IMR-90 (cell line): ENCODE data around the gene PAPSS1. TPM values are rescaled to one million over a fixed set of nuclear protein-coding genes. Genes with fewer than 3 reads are reported as not detected.

Experiments used
- ATAC-seq: fragments of 200-7000 bp; cut with Tn5 transposase; 2 replicates; pipeline ENCODE4 v1.9.1; 2020; ENCODE audit warnings: low read depth, mild to moderate bottlenecking, moderate library complexity
- BruUV-seq: library from RNA; stranded (reverse); fragments of 400-500 nt; replicated peaks from 2 replicates; lab custom pipeline; 2021; lab: Mats Ljungman, UMichigan
- CTCF ChIA-PET: fragments of 300-600 bp; formaldehyde crosslinking; extraction: SDS; loops from one replicate; lab custom pipeline; 2021; ENCODE audit warnings: antibody characterized with exemption; lab: Yijun Ruan, JAX
- POLR2A ChIA-PET: fragments of 300-600 bp; sonication (Branson Sonifier 250); formaldehyde crosslinking; loops from one replicate; lab custom pipeline; 2022; ENCODE audit warnings: antibody characterized with exemption; ENCODE audit not compliant: unreplicated experiment; lab: Charles Lee
- DNase-seq: peaks from one replicate; pipeline ENCODE4 v3.0.0; 2013
- H2AFZ ChIP-seq: replicated peaks from 2 replicates; pipeline ENCODE3; 2013; ENCODE audit warnings: low read length, mild to moderate bottlenecking; ENCODE audit not compliant: poor library complexity
- H2AK5ac ChIP-seq: 2 replicates; pipeline ENCODE4 v1.6.1; 2013; ENCODE audit warnings: low read depth, low read length, inconsistent platforms
- H2AK9ac ChIP-seq: replicated peaks from 2 replicates; pipeline ENCODE3; 2013; ENCODE audit warnings: mild to moderate bottlenecking, low read depth, low read length, moderate library complexity; ENCODE audit not compliant: poor library complexity
- H2BK120ac ChIP-seq: 2 replicates; pipeline ENCODE4 v1.6.1; 2013; ENCODE audit warnings: low read depth, low read length, inconsistent platforms
- H2BK15ac ChIP-seq: 3 replicates; pipeline ENCODE4 v1.6.1; 2013; ENCODE audit warnings: low read depth, low read length, inconsistent platforms
- H2BK20ac ChIP-seq: 2 replicates; pipeline ENCODE4 v1.6.1; 2013; ENCODE audit warnings: low read depth, mild to moderate bottlenecking, inconsistent platforms, low read length, moderate library complexity
- H2BK5ac ChIP-seq: 2 replicates; pipeline ENCODE4 v1.6.1; 2013; ENCODE audit warnings: mild to moderate bottlenecking, low read depth, low read length, inconsistent platforms; ENCODE audit not compliant: poor library complexity, severe bottlenecking
- H3K14ac ChIP-seq: replicated peaks from 2 replicates; pipeline ENCODE4 v1.6.1; 2013; ENCODE audit warnings: low read depth, low read length, inconsistent platforms
- H3K18ac ChIP-seq: 2 replicates; pipeline ENCODE4 v1.6.1; 2013; ENCODE audit warnings: low read depth, low read length, control low read depth
- H3K23ac ChIP-seq: 2 replicates; pipeline ENCODE4 v1.6.1; 2013; ENCODE audit warnings: low read depth, low read length, inconsistent platforms
- H3K27ac ChIP-seq: 2 replicates; pipeline ENCODE4 v1.5.1; 2013; ENCODE audit warnings: mild to moderate bottlenecking, control low read depth, low read length; ENCODE audit not compliant: insufficient read depth
- H3K27me3 ChIP-seq: 2 replicates; pipeline ENCODE4 v1.6.1; 2013; ENCODE audit warnings: low read length; ENCODE audit not compliant: control insufficient read depth, insufficient read depth
- H3K36me3 ChIP-seq: 2 replicates; pipeline ENCODE4 v1.6.1; 2013; ENCODE audit warnings: low read length, mixed read lengths; ENCODE audit not compliant: control insufficient read depth, insufficient read depth
- H3K4ac ChIP-seq: 2 replicates; pipeline ENCODE4 v1.6.1; 2013; ENCODE audit warnings: low read depth, low read length, inconsistent platforms
- H3K4me1 ChIP-seq: 2 replicates; pipeline ENCODE4 v1.6.1; 2013; ENCODE audit warnings: low read length, mixed read lengths; ENCODE audit not compliant: control insufficient read depth, insufficient read depth
- H3K4me2 ChIP-seq: 2 replicates; pipeline ENCODE4 v1.6.1; 2013; ENCODE audit warnings: low read depth, mild to moderate bottlenecking, control low read depth, low read length, moderate library complexity
- H3K4me3 ChIP-seq: 2 replicates; pipeline ENCODE4 v1.5.1; 2013; ENCODE audit warnings: low read depth, mild to moderate bottlenecking, control low read depth, low read length, moderate library complexity; ENCODE audit not compliant: insufficient read depth
- H3K56ac ChIP-seq: 2 replicates; pipeline ENCODE4 v1.6.1; 2013; ENCODE audit warnings: low read length, inconsistent platforms; ENCODE audit not compliant: insufficient read depth; ENCODE audit errors: extremely low read depth
- H3K79me1 ChIP-seq, 2 experiments: 2 replicates each; pipeline ENCODE4 v1.6.1; 2013; ENCODE audit warnings: low read length in 2 of 2, inconsistent platforms in 1 of 2, low read depth in 1 of 2
- H3K9ac ChIP-seq: 2 replicates; pipeline ENCODE4 v1.6.1; 2013; ENCODE audit warnings: low read depth, low read length, control low read depth
- H3K9me1 ChIP-seq: 2 replicates; pipeline ENCODE4 v1.6.1; 2013; ENCODE audit warnings: low read length, inconsistent platforms; ENCODE audit not compliant: insufficient read depth
- H3K9me3 ChIP-seq: 2 replicates; pipeline ENCODE4 v1.6.1; 2013; ENCODE audit warnings: low read length; ENCODE audit not compliant: control insufficient read depth, insufficient read depth
- H4K20me1 ChIP-seq: 2 replicates; pipeline ENCODE4 v1.6.1; 2013; ENCODE audit warnings: low read length, inconsistent platforms; ENCODE audit not compliant: insufficient read depth
- H4K5ac ChIP-seq: 2 replicates; pipeline ENCODE4 v1.6.1; 2013; ENCODE audit warnings: mild to moderate bottlenecking, low read depth, low read length, control low read depth
- H4K8ac ChIP-seq, 2 experiments: 2 replicates each; pipeline ENCODE4 v1.6.1; 2013; ENCODE audit warnings: low read depth in 2 of 2, low read length in 2 of 2, control low read depth in 1 of 2, inconsistent platforms in 1 of 2
- H4K91ac ChIP-seq: 2 replicates; pipeline ENCODE4 v1.6.1; 2013; ENCODE audit warnings: low read depth, low read length, inconsistent platforms; ENCODE audit not compliant: insufficient read depth
- BHLHE40 ChIP-seq: fragments of 150-350 bp; IDR thresholded peaks from 2 replicates; pipeline ENCODE4 v1.6.1; 2016; ENCODE audit warnings: mild to moderate bottlenecking, low read depth, low read length
- CHD1 ChIP-seq: IDR thresholded peaks from 2 replicates; pipeline ENCODE4 v1.6.1; 2012; ENCODE audit warnings: low read depth, low read length, improper control_type of control experiment
- CTCF ChIP-seq: conservative IDR thresholded peaks from 2 replicates; pipeline ENCODE4 v1.5.1; 2012; ENCODE audit warnings: mild to moderate bottlenecking, low read depth, low read length, improper control_type of control experiment
- FOS ChIP-seq: fragments of 150-350 bp; IDR thresholded peaks from 2 replicates; pipeline ENCODE4 v1.6.1; 2016; ENCODE audit warnings: low read depth, low read length
- MAFK ChIP-seq: IDR thresholded peaks from 2 replicates; pipeline ENCODE4 v1.6.1; 2012; ENCODE audit warnings: low read depth, low read length, improper control_type of control experiment
- MXI1 ChIP-seq: IDR thresholded peaks from 2 replicates; pipeline ENCODE4 v1.6.1; 2012; ENCODE audit warnings: low read depth, mild to moderate bottlenecking, low read length, moderate library complexity, borderline replicate concordance
- NFE2L2 ChIP-seq: fragments of 150-350 bp; IDR thresholded peaks from 2 replicates; pipeline ENCODE4 v1.6.1; 2016; ENCODE audit warnings: low read depth, mild to moderate bottlenecking, low read length
- RAD21 ChIP-seq: IDR thresholded peaks from 2 replicates; pipeline ENCODE4 v1.6.1; 2012; ENCODE audit warnings: low read length, improper control_type of control experiment
- RFX5 ChIP-seq: IDR thresholded peaks from 2 replicates; pipeline ENCODE4 v1.8.0; 2012; ENCODE audit warnings: low read depth, mild to moderate bottlenecking, low read length, moderate library complexity
- SMC3 ChIP-seq: fragments of 150-350 bp; IDR thresholded peaks from 2 replicates; pipeline ENCODE4 v1.6.1; 2016; ENCODE audit warnings: low read depth, mild to moderate bottlenecking, antibody characterized with exemption, low read length, moderate library complexity
- WGBS, 2 experiments: methylation state at CpG; one replicate each; pipeline versions ENCODE4 v1.1.5 to v1.1.7; 2013; ENCODE audit warnings: missing lambda C conversion rate in 2 of 2; ENCODE audit not compliant: insufficient read length in 1 of 2; ENCODE audit errors: extremely low coverage in 2 of 2; 5-methylcytosine and 5-hydroxymethylcytosine counted together
- dilution Hi-C: fragments of 300-500 bp; cut with HindIII; formaldehyde crosslinking; loops from one replicate; pipeline ENCODE4 v1.14.3; 2018; ENCODE audit warnings: low sequenced_read_pairs; ENCODE audit not compliant: unreplicated experiment
- in situ Hi-C: fragments of 300-500 bp; cut with MboI; formaldehyde crosslinking; loops from 3 replicates; pipeline ENCODE4 v1.14.3; 2019; ENCODE audit warnings: low sequenced_read_pairs, inconsistent platforms, mixed read lengths
- intact Hi-C: fragments of 100-400 bp; cut with micrococcal nuclease; formaldehyde crosslinking; loops from 2 replicates; pipeline ENCODE4 v1.10.0; 2022
- polyA plus RNA-seq, 3 experiments: library from polyadenylated mRNA; depleted of rRNA; stranded (reverse); fragments of >200 nt; gene quantifications; 2 replicates each; pipeline ENCODE4 v1.2.3, GENCODE V29; 2012; ENCODE audit warnings: low replicate concordance in 1 of 3
- total RNA-seq: library from RNA; depleted of rRNA; stranded (reverse); fragments of >200 nt; gene quantifications from 2 replicates; pipeline ENCODE4 v1.2.3, GENCODE V29; 2012
- TF ChIP-seq, protein P1 (sequence below): fragments of 150-350 bp; IDR thresholded peaks from 2 replicates; pipeline ENCODE4 v1.6.1; 2016; ENCODE audit warnings: low read depth, mild to moderate bottlenecking, low read length, moderate library complexity, borderline replicate concordance
- TF ChIP-seq, protein P2 (sequence below): fragments of 150-350 bp; IDR thresholded peaks from 2 replicates; pipeline ENCODE4 v1.6.1; 2017; ENCODE audit warnings: mild to moderate bottlenecking, antibody characterized with exemption, low read length, low read depth

Gene PAPSS1
- total and polyA plus RNA-seq, 2 of the 4 experiments (the other 2 are of a cell fraction), result 71.8 to 82.8 TPM

DNA sequence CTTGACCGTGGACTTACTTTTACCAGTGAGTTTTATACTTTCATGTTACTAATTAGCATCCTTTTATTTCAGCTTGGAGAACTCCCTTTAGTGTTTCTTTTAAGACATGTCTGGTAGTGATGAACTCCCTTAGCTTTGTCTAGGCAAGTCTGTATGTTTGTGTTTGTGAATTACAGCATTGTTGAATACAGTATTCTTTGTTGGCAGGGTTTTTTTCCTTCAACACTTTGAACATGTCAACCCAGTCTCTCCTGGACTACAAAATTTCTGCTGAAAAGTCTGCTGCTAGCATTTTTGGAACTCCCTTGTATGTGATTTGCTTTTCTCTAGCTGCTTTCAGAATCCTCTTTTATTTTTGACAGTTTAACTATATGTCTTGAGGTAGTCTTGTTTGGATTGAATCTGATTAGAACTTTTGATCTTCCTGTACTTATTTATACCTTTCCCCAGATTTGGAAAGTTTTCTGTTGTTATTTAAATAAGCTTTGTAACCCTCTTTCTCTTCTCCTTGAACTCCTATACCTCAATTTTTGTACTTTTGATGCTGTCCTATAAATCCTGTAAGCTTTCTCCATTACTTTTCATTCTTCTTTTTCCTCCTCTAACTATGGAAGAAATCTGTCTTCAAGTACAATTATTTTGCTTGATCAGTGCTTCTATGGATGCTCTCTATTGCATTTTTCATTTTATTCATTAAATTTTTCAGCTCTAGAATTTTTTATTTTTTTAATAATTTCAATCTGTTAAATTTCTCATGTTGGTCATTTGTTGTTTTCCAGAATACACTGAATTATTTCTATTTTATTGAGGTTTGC is 14.1 kb downstream of the PAPSS1 start (continued):
- no peak for TF ChIP-seq NFE2L2

GRCh38 chr4:107701565-107701964 is 18.5 kb downstream of the PAPSS1 start:
- in situ Hi-C loops, result no loop called here
- POLR2A ChIA-PET, result interaction anchor here (0.6 kb wide), 2 partner anchors 11 to 471 kb away, joined by 4 read pairs; no protein-coding TSS in a partner anchor
- H2BK120ac ChIP-seq, result no peak overlapping the region
- TF ChIP-seq RAD21, result no peak
- no peak for TF ChIP-seq BHLHE40
- no peak for TF ChIP-seq RFX5
- no peak for TF ChIP-seq MXI1
- no peak for TF ChIP-seq CHD1
- no peak for TF ChIP-seq MAFK
- no peak for TF ChIP-seq FOS
- TF ChIP-seq, protein P1, sequence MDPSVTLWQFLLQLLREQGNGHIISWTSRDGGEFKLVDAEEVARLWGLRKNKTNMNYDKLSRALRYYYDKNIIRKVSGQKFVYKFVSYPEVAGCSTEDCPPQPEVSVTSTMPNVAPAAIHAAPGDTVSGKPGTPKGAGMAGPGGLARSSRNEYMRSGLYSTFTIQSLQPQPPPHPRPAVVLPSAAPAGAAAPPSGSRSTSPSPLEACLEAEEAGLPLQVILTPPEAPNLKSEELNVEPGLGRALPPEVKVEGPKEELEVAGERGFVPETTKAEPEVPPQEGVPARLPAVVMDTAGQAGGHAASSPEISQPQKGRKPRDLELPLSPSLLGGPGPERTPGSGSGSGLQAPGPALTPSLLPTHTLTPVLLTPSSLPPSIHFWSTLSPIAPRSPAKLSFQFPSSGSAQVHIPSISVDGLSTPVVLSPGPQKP, result no peak
- TF ChIP-seq NFE2L2, result no peak
- no peak for TF ChIP-seq SMC3
- TF ChIP-seq, protein P2, sequence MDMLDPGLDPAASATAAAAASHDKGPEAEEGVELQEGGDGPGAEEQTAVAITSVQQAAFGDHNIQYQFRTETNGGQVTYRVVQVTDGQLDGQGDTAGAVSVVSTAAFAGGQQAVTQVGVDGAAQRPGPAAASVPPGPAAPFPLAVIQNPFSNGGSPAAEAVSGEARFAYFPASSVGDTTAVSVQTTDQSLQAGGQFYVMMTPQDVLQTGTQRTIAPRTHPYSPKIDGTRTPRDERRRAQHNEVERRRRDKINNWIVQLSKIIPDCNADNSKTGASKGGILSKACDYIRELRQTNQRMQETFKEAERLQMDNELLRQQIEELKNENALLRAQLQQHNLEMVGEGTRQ, result no peak
- TF ChIP-seq CTCF, result no peak

More at GRCh38 chr4:107701565-107701964, 18.5 kb downstream of the PAPSS1 start:
- H3K79me1 ChIP-seq, result peaks cover 5 to 7% of the 10 kb centered on the region in 2 experiments; a peak in 2 of 4 replicates
- H3K27ac ChIP-seq, result no peak overlapping the region
- H2BK5ac ChIP-seq, result no peak overlapping the region
- H3K4me1 ChIP-seq, result no peaks in the 10 kb centered on the region
- H3K23ac ChIP-seq, result no peak overlapping the region
- no peak overlapping the region for H3K4me2 ChIP-seq
- no peak overlapping the region for H2BK15ac ChIP-seq
- H3K14ac ChIP-seq, result no peak overlapping the region
- CTCF ChIA-PET, result no interaction called here
- H3K4me3 ChIP-seq, result no peak overlapping the region
- H3K9me3 ChIP-seq, result peaks cover 10% of the 10 kb centered on the region
- no peak overlapping the region for H3K56ac ChIP-seq
- H2AK5ac ChIP-seq, result no peak overlapping the region
- dilution Hi-C loops, result no loop called here
- H3K4ac ChIP-seq, result no peak overlapping the region
- WGBS, 2 experiments, result no CpG with 5 or more reads among the region's 1 CpG
- H4K5ac ChIP-seq, result no peak overlapping the region
- no peak overlapping the region for H2AFZ ChIP-seq
- H4K91ac ChIP-seq, result no peak overlapping the region
- ATAC-seq (no peak), DNase-seq (no peak)
- H3K9me1 ChIP-seq, result no peaks in the 10 kb centered on the region
- H3K27me3 ChIP-seq, result no peaks in the 10 kb centered on the region
- BruUV-seq, result no TSS peak
- H4K8ac ChIP-seq, result no peak overlapping the region
- H3K9ac ChIP-seq, result no peak overlapping the region
- H3K36me3 ChIP-seq, result peaks cover 8% of the 10 kb centered on the region
- intact Hi-C loops, result no loop called here
- no peak overlapping the region for H3K18ac ChIP-seq
- no peak overlapping the region for H2BK20ac ChIP-seq
- no peaks in the 10 kb centered on the region for H4K20me1 ChIP-seq
- no peak overlapping the region for H2AK9ac ChIP-seq
